ENCODE data around the gene SPDYE3.

DNA sequence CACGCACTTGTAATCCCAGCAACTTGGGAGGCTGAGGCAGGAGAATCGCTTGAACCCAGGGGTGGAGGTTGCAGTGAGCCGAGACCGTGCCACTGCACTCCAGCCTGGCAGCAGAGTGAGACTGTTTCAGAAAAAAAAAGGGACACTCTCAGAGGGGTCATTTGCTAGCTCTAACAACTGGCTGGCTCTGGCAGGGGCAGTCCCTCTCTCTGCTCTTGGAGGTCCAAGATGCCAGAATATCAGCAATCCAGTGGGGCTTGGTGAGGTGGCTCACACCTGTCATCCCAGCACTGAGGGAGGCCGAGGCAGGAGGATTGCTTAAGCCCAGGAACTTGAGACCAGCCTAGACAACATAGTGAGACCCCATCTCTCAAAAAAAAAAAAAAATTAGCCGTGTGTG, 63.2 kb downstream of the SPDYE3 start:
- TF ChIP-seq, protein P1, sequence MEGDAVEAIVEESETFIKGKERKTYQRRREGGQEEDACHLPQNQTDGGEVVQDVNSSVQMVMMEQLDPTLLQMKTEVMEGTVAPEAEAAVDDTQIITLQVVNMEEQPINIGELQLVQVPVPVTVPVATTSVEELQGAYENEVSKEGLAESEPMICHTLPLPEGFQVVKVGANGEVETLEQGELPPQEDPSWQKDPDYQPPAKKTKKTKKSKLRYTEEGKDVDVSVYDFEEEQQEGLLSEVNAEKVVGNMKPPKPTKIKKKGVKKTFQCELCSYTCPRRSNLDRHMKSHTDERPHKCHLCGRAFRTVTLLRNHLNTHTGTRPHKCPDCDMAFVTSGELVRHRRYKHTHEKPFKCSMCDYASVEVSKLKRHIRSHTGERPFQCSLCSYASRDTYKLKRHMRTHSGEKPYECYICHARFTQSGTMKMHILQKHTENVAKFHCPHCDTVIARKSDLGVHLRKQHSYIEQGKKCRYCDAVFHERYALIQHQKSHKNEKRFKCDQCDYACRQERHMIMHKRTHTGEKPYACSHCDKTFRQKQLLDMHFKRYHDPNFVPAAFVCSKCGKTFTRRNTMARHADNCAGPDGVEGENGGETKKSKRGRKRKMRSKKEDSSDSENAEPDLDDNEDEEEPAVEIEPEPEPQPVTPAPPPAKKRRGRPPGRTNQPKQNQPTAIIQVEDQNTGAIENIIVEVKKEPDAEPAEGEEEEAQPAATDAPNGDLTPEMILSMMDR (IDR thresholded peaks at IDR 0.05), result no peak
- TF ChIP-seq POLR2A (IDR thresholded peaks at IDR 0.05), result no peak
